Dendritic cell treated with granulocyte-macrophage colony-stimulating factor and Interleukin-4, amounts not matched to agents 40 ng/mL and 50 ng/mL, for 4 days (primary cell): ENCODE data around the gene C21orf58.

ENCODE experiments used
- H3K27ac Mint-ChIP-seq: one replicate; pipeline ENCODE4 v1.8.0; 2022; ENCODE audit warnings: mild to moderate bottlenecking, mixed read lengths
- H3K27me3 Mint-ChIP-seq: one replicate; pipeline ENCODE4 v1.8.0; 2022; ENCODE audit warnings: mild to moderate bottlenecking, mixed read lengths
- H3K36me3 Mint-ChIP-seq: one replicate; pipeline ENCODE4 v1.8.0; 2022; ENCODE audit warnings: low read depth, mixed read lengths
- H3K4me1 Mint-ChIP-seq: one replicate; pipeline ENCODE4 v1.8.0; 2022; ENCODE audit warnings: low read depth, mixed read lengths
- H3K4me3 Mint-ChIP-seq: one replicate; pipeline ENCODE4 v1.8.0; 2022; ENCODE audit warnings: mild to moderate bottlenecking, moderate library complexity, mixed read lengths
- H3K9me3 Mint-ChIP-seq: one replicate; pipeline ENCODE4 v1.8.0; 2022; ENCODE audit warnings: mixed read lengths
- intact Hi-C: fragments of 100-400 bp; cut with micrococcal nuclease; formaldehyde crosslinking; loops from one replicate; pipeline ENCODE4 v1.15.0; 2022

C21orf58 gene

GRCh38 chr21:46255758-46256337, 67.8 kb downstream of the C21orf58 start:
- H3K4me3 Mint-ChIP-seq: no peak overlapping the region
- no peak overlapping the region for H3K27ac Mint-ChIP-seq
- no peaks in the 10 kb centered on the region for H3K27me3 Mint-ChIP-seq
- H3K36me3 Mint-ChIP-seq: peaks cover 100% of the 10 kb centered on the region
- no peaks in the 10 kb centered on the region for H3K9me3 Mint-ChIP-seq
- intact Hi-C loops: no loop called here
- H3K4me1 Mint-ChIP-seq: peaks cover 10% of the 10 kb centered on the region

GRCh38 chr21:46255166-46255565, 68.5 kb downstream of the C21orf58 start:
- no peak overlapping the region for H3K4me3 Mint-ChIP-seq
- peaks cover 100% of the 10 kb centered on the region for H3K36me3 Mint-ChIP-seq
- H3K9me3 Mint-ChIP-seq: no peaks in the 10 kb centered on the region
- no peaks in the 10 kb centered on the region for H3K27me3 Mint-ChIP-seq
- peak overlapping the region; percentile 11 for H3K27ac Mint-ChIP-seq
- intact Hi-C loops: no loop called here
- H3K4me1 Mint-ChIP-seq: peaks cover 10% of the 10 kb centered on the region

DNA sequence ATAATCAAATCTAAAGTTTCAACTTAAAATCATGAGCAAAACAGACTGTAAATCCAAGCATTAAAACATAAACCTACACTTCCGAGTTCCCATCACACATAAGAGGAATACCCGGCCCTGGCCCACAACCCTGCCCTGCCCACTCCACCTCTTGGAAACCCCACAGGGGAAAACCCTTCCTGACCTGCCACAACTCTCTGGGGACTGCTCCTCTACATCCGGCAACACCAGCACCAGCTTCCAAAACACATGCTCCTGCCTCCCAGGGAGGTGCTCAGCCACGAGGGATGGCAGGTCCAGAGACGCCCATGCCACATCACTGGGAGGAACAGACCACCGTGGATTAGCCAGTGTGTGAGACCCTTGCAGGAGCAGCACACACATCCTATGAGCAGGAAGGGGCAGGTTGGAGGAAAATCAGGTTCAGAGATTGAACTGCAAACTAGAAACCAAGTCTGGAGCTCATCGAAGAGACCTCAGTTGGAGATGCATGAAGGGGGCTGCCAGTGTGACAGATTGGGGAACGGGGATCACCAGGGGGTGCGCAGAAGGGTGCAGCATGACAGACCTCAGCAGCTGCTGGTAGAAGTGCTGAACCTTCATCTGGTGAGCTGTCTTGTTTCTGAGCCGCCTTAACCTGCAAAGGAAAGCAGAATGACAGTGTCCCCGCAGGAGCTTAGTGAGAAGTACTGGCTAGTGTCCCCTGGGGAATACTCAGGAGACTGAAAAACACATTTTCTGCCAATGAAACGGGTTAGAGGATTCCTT, 69.3 kb downstream of the C21orf58 start:
- intact Hi-C loops: no loop called here
- H3K27ac Mint-ChIP-seq: peak overlapping the region; percentile 11
- H3K36me3 Mint-ChIP-seq: peaks cover 100% of the 10 kb centered on the region
- H3K4me3 Mint-ChIP-seq: no peak overlapping the region
- no peaks in the 10 kb centered on the region for H3K9me3 Mint-ChIP-seq
- H3K27me3 Mint-ChIP-seq: no peaks in the 10 kb centered on the region
- H3K4me1 Mint-ChIP-seq: peaks cover 10% of the 10 kb centered on the region

DNA sequence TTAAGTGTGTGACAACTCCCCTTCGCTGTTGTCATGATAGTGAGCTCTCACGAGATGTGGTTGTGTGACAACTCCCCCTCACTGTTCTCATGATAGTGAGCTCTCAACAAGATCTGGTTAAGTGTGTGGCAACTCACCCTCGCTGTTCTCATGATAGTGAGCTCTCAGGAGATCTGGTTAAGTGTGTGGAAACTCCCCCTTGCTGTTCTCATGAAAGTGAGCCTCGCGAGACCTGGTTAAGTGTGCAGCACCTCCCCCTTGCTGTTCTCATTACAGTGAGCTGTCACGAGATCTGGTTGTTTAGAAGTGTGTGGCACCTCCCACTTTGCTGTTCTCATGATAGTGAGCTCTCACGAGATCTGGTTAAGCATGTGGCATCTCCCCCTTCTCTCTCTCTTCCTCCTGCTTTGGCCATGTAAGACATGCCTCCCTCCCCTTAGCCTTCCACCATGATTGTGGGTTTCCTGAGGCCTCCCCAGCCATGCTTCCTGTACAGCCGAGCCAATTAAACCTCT, 70.0 kb downstream of the C21orf58 start:
- Mint-ChIP-seq H3K4me1 (peaks cover 10% of the 10 kb centered on the region), H3K9me3 (no peaks in the 10 kb centered on the region), H3K27ac (peak overlapping the region; percentile 11), H3K27me3 (no peaks in the 10 kb centered on the region), H3K4me3 (no peak overlapping the region), H3K36me3 (peaks cover 100% of the 10 kb centered on the region)
- intact Hi-C loops: no loop called here

DNA sequence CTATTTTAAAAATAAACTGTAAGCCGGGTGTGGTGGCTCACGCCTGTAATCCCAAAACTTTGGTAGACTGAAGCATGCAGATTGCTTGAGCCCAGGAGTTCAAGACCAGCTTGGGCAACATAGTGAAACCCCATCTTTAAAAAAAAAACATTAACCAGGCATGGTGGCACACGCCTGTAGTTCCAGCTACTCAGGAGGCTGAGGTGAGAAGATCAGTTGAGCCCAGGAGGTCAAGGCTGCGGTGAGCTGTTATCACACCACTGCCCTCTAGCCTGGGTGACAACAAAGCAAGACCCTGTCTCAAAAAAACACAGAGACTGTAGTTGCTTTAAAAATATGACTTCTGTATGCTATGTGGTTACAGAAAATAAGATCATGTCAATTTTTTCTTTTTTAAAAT, 70.8 kb downstream of the C21orf58 start:
- H3K9me3 Mint-ChIP-seq: no peaks in the 10 kb centered on the region
- intact Hi-C loops: no loop called here
- H3K36me3 Mint-ChIP-seq: peaks cover 100% of the 10 kb centered on the region
- H3K27ac Mint-ChIP-seq: no peak overlapping the region
- peaks cover 10% of the 10 kb centered on the region for H3K4me1 Mint-ChIP-seq
- H3K4me3 Mint-ChIP-seq: no peak overlapping the region
- no peaks in the 10 kb centered on the region for H3K27me3 Mint-ChIP-seq
